Heart left ventricle (tissue), 13 donors: ENCODE data around the gene NELL1.

Experiments used
- POLR2A ChIP-seq, 2 donors: fragments of 450-650 bp; IDR thresholded peaks; one replicate each; pipeline ENCODE4 v1.6.1; 2017; ENCODE audit warnings: antibody characterized with exemption in 2 of 2, mild to moderate bottlenecking in 2 of 2, moderate library complexity in 2 of 2
- TF ChIP-seq, protein P1 (sequence below), 12 donors: fragments of 200-600 bp; sonication (generic) in 4 of 12; IDR thresholded peaks; one replicate each; pipeline versions ENCODE4 v1.5.0 to v1.8.0; 2018 to 2022; ENCODE audit warnings: antibody characterized with exemption in 12 of 12, mild to moderate bottlenecking in 5 of 12
- donor health status: ischemic (EF 13 %, LVEDD 7.1; RV severe dilation, severe dysfunction).
- donor health status: DM: no; HTN: yes; CAD: no.
- donor health status: DM: no; HTN: no; CAD: no.
- donor health status: ischemic (EF 25% LVEDD 6.9; RV normal size, moderate dysfunction).
- donor health status: ischemic (EF 25% LVEDD 5.7; RV mildly dilated, moderate dysfunction).
- donor health status: ischemic (EF 35%, LVEDD 5.7; RV mildly dilated, moderate dysfunction).
- donor health status: nonischemic (EF 11% LVEDD 7.7; RV severe dilation, severe dysfunction).
- donor health status: DM: yes; HTN: yes; CAD: no.
- donor health status: PGD.
- donor health status: ischemic (EF 29% LVEDD 5.4; RV normal size, mild dysfunction).
- donor health status: nonischemic (EF 23%, LVEDD 6.1; RV moderate dilation, normal function).

DNA sequence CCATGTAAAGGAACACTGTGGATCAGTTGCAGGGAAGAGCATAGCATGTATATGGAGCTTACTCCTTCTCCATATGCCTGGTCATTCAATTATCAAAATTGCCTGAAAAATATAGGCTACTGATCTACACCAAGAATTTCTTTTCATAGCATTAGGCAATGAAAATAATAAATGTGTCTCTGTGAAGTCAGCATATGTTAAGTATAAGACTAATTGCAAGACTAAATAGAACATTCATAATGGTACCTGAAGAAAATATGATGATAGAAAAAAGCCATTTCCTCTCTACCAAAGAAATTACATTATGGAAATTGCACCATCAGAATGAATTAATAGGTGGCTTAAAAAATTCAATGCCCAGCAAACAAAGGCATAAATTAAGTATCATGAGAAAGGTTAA is 584.7 kb downstream of the NELL1 start:
- TF ChIP-seq, protein P1, sequence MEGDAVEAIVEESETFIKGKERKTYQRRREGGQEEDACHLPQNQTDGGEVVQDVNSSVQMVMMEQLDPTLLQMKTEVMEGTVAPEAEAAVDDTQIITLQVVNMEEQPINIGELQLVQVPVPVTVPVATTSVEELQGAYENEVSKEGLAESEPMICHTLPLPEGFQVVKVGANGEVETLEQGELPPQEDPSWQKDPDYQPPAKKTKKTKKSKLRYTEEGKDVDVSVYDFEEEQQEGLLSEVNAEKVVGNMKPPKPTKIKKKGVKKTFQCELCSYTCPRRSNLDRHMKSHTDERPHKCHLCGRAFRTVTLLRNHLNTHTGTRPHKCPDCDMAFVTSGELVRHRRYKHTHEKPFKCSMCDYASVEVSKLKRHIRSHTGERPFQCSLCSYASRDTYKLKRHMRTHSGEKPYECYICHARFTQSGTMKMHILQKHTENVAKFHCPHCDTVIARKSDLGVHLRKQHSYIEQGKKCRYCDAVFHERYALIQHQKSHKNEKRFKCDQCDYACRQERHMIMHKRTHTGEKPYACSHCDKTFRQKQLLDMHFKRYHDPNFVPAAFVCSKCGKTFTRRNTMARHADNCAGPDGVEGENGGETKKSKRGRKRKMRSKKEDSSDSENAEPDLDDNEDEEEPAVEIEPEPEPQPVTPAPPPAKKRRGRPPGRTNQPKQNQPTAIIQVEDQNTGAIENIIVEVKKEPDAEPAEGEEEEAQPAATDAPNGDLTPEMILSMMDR (IDR thresholded peaks at IDR 0.05) = no peak
- no peak for TF ChIP-seq POLR2A (IDR thresholded peaks at IDR 0.05)
